Activated CD4-positive, alpha-beta T cell treated with anti-CD3 and anti-CD28 coated beads, Interleukin-2, amount 50 U/mL, for 1 hour (primary cell): ENCODE results near the gene B4GALT1.

Source experiments
- DNase-seq: peaks from one replicate; pipeline ENCODE4 v3.0.0-alpha.2; 2020

Gene B4GALT1

GRCh38 chr9:33138768-33139167 lies 28.4 kb downstream of the B4GALT1 start:
- DNase-seq: no peak

GRCh38 chr9:33137781-33138264 lies 29.3 kb downstream of the B4GALT1 start:
- DNase-seq: no peak

GRCh38 chr9:33136721-33137670 lies 30.1 kb downstream of the B4GALT1 start:
- no peak for DNase-seq

GRCh38 chr9:33135470-33135958 lies 31.6 kb downstream of the B4GALT1 start:
- DNase-seq: no peak

GRCh38 chr9:33135031-33135461 lies 32.1 kb downstream of the B4GALT1 start:
- no peak for DNase-seq

- DNase-seq: no peak
Observed at GRCh38 chr9:33133186-33133585, 34.0 kb downstream of the B4GALT1 start.

- DNase-seq: no peak
Observed at GRCh38 chr9:33131790-33132772, 35.1 kb downstream of the B4GALT1 start.

GRCh38 chr9:33130961-33131789 lies 36.0 kb downstream of the B4GALT1 start:
- no peak for DNase-seq

- DNase-seq: no peak
Observed at GRCh38 chr9:33129886-33130881, 37.0 kb downstream of the B4GALT1 start.

- DNase-seq: no peak
Observed at GRCh38 chr9:33129251-33129885, 37.8 kb downstream of the B4GALT1 start.

GRCh38 chr9:33128570-33128969 lies 38.6 kb downstream of the B4GALT1 start:
- DNase-seq: no peak

GRCh38 chr9:33127881-33128280 lies 39.3 kb downstream of the B4GALT1 start:
- DNase-seq: no peak

- DNase-seq: no peak
Observed at GRCh38 chr9:33125871-33126823, 41.0 kb downstream of the B4GALT1 start.

GRCh38 chr9:33125461-33125860 lies 41.7 kb downstream of the B4GALT1 start:
- no peak for DNase-seq

- no peak for DNase-seq
Observed at GRCh38 chr9:33124751-33125381, 42.3 kb downstream of the B4GALT1 start.

GRCh38 chr9:33124046-33124445 lies 43.1 kb downstream of the B4GALT1 start:
- DNase-seq: no peak

GRCh38 chr9:33123407-33124031 lies 43.6 kb downstream of the B4GALT1 start:
- DNase-seq: no peak

- DNase-seq: no peak
Observed at GRCh38 chr9:33120620-33121019, 46.5 kb downstream of the B4GALT1 start.
